Pulmonary artery endothelial cell (primary cell): ENCODE results near the gene ATRIP. TPM values are rescaled to one million over a fixed set of nuclear protein-coding genes. Genes with fewer than 3 reads are reported as not detected.

Source experiments
- DNase-seq: peaks from one replicate; pipeline ENCODE4 v3.0.0-alpha.2; 2011; ENCODE audit warnings: low read depth, low spot score
- total RNA-seq: library from RNA; depleted of rRNA; stranded (reverse); fragments of >200 nt; gene quantifications from 2 replicates; pipeline ENCODE4 v1.2.3, GENCODE V29; 2014

ATRIP gene
- total RNA-seq, 1 donor from 2014 or later: 9.2 TPM

GRCh38 chr3:48423241-48423882 lies 23.2 kb upstream of the ATRIP start:
- no peak for DNase-seq

DNA sequence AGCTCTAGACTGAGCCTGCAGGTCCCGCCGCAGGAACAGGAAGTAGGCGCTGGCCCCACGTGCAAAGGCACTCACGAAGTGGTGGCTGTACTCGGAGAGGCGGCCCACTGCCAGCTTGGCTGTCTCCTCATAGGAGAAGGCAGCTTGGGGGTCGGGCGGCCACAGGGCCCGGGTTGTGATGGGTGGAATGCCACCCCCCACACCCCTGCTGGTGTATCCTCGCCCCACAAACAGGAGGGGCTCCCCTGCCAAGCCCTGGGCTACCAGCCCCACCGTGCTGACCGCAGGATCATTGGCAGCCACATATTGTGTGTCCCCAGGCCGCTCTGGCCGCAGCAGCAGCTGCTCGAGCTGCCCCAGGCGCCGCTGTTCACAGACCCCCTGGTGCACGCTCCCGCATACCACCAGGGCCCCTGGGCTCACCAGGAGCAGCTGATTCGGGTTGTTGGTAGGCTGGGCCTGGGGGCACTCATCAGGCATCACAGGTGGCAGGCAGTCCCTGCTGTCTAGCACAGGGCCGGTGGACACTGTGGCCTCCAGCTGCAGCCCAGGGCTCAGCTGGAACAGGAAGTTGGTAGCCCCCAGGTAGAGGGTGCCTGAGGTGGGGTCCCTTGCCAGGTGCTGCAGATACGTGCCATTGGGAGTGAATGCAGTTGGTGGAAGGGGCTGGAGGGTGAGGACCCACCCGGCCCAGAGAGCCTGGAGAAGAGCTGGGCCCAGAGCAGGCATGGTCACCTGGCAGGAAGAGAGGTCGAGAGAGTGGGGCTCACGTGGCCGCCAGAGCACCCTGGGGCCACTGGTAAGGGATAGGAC lies 22.4 kb upstream of the ATRIP start:
- DNase-seq: no peak

DNA sequence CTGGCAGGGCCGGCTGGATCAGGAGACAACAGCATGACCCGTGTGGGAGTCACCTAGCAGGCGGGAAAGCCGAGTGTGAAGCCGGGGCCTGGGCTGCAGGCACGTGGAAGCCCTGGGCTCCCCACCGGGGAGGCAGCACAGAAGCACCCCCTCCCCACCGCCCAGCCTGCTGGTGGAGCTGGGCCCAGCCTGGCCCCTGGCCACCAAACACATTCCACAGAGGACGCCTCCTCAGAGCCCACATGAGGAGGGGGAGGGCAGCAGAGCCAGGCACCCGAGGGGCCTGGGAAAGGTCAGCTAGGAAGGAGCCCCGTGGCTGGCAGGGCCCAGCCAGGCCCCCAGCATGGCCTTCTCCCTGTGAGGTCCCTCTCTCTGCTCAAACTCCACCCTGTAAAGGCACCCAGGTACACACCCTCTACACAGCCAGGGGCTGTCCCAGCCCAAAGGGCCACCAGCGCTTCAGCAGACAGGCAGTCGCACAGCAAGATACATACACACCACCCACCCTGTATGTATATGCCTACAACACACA lies 21.2 kb upstream of the ATRIP start:
- DNase-seq: no peak

DNA sequence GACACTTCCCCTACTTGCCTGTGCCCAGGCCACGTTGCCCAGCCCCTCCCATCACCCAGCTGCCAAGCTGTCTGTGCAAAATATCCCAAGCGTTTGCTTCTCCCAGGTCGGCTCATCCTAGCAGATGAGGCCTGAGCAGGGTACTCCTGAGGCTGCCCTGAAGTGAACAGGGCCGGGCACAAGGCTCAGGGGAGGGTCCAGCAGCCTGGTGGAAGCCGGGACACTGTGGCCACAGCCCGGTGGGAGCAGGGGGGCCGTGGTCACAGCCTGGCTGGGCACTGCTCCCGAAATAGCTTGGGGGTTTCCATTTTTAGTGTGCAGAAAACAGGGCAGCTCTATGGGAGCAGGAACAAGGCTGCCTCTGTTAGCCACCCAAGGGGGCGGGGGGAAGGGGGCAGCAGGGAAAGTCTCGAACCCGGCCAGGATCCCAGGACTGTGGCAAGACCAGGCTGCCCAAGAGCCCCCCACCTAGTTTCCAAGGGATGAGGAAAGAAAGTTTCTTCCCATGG lies 20.1 kb upstream of the ATRIP start:
- no peak for DNase-seq

- DNase-seq: no peak
Measured at GRCh38 chr3:48426944-48427629, 19.4 kb upstream of the ATRIP start.

DNA sequence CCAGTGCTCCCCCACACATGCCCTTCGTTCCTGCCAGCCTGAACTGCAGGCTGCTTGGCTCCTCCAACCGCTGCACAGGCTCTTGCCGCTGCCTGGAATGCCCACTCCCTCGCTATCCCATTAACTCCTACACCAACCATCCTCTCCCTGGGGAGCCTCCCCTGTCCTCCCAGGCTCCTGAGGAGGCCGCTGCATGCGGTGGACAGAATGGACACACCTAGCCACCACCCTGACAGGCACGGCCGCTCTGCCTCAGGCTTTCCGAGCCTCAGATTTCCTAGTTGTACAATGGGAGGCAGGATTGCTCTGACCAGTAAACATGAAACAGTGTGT lies 18.9 kb upstream of the ATRIP start:
- DNase-seq: no peak

DNA sequence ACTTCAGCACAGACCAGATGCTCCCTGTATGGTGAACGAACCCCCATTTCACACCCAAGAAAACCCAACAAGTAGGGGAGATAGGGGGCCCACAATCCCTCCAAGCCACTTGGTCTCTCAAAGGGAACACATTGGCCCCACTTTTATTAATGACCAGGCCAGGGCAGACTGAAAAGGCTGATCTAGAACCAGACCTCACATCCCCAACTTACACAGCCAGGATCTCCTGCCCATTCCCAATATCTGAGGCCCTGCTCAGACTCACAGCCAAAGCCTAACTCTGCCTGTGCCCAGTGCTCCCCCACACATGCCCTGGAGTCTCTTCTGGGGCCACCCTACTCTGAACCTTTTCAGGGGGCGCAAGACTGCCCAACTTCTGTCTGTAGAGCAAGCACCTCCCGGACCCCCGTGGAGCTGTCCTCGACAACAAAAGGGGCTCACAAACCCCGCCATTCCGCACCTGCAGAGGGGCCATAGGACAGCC lies 18.4 kb upstream of the ATRIP start:
- no peak for DNase-seq

- no peak for DNase-seq
Measured at GRCh38 chr3:48428572-48429316, 17.8 kb upstream of the ATRIP start.

GRCh38 chr3:48429317-48429959 lies 17.1 kb upstream of the ATRIP start:
- DNase-seq: no peak

- no peak for DNase-seq
Measured at GRCh38 chr3:48429960-48430707, 16.4 kb upstream of the ATRIP start, which contains the start of gene PLXNB1. PLXNB1 (minus strand) TSS chr3:48430086; CDS start chr3:48424611, 5,475 bp downstream.

GRCh38 chr3:48430708-48431101 lies 15.8 kb upstream of the ATRIP start:
- DNase-seq: no peak

DNA sequence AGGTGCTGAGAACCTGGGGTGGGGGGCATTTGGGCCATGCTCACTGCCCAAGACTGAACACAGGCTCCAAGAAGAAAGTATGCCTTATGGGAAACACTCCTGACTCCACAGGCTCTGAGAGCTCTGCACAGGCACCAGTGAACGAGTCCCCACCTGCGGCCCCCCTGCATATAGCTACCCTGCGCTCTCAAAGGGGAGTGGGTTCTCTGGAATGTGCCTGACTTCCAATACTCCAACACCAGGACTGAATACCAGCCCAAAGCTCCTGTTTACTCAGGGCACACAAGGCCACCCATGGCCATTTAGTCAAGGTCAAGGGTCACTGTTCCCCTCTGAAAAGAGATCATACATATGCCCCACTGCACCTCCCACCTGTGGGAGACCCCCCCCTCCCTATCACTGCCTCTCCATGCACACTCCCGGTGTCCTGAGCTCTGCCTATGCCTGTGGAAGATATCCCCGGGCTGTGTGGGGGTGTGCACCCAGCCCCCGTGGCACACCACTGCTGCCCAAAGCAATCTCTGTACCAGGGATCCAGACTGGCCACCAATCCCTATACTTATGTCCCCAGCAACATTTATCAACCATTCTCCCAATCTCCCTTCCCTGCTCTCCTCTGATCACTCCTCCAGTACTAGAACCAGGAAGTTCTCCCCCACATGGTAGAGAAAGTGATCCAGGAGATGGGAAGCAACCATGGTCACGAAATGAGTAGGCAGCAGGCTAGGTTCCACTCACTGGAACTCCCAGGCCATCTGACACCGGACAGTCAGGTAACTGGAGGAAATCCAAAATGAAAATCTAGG lies 15.1 kb upstream of the ATRIP start:
- DNase-seq: no peak

DNA sequence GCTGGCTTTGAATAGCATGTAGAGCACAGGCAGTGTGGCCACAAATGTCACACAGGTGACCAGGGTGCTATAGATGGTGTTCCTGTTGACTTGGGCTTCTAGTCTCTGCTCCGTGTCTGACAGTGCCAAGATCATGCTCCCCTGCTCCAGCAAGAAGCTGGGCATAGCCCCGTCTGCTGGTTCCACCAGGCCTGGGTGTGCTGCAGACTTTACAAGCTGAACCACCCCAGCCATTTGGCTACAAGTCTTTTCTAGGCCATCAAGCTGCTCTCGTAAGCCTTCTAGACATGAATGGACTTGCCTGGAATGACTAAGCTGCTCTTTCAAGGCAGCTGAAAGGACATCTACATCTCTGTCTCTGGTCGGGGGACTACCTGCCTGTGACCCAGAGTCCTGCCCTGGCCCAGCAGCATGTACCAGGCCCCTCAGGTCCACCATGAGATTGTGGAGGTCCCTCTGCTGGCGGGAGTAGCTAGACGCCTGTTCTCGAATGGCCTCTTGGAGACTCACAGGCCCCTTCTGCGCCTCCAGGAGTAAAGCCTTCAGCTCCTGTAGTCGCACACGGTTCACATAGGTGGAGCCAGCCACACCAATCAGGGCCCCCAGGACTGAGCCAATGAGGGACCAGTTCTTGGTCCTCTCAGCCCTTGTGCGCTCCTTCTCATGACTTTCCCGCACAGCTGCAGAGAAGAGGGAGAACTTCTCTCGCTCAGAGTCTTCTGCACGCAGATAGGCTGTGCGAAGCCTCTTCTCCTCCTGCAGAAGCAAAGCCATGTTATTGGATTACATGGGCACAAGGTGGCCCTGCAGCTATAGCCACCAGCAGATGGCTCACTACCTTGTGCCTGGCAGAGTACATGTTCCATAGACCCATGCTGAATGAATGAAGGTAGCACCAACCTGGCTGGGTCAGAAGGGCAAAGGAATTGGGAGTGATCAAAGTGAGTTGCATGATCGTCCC lies 13.8 kb upstream of the ATRIP start:
- no peak for DNase-seq

- no peak for DNase-seq
Measured at GRCh38 chr3:48433472-48434118, 12.9 kb upstream of the ATRIP start.

- no peak for DNase-seq
Measured at GRCh38 chr3:48434591-48435222, 11.8 kb upstream of the ATRIP start.

DNA sequence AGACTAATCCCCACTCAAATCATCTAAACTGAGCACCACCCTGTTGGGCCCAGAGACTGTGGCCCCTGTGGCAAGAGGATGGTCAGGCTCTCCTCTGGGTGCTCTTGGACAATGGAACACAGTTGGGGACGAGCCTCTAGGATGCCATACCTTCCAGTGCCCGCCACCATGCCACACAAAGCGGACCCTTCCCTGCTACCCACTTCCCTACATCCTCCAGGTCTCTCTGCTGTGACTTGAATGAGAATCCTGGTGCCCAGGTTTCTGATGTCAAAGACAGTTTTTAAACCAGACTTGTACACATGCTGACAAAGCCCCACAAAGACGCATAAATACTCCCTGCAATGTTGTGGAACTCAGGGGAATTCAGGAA lies 11.3 kb upstream of the ATRIP start:
- DNase-seq: no peak
